K562 (cell line): ENCODE results near the gene IKZF4. TPM values are rescaled to one million over a fixed set of nuclear protein-coding genes. Genes with fewer than 3 reads are reported as not detected.
A peak's percentile ranks its signal among the peaks of the same experiment; 100 is the strongest.

Experiments used
- CTCF ChIP-seq, 3 experiments: IDR thresholded peaks in 2 of 3; conservative IDR thresholded peaks in 1 of 3; 2 replicates each; pipeline ENCODE4 v1.5.1; 2011 to 2012; ENCODE audit warnings: low read length in 3 of 3, mild to moderate bottlenecking in 3 of 3, control low read depth in 2 of 3, improper control_type of control experiment in 1 of 3, inconsistent platforms in 1 of 3, low read depth in 1 of 3, mixed read lengths in 1 of 3, moderate library complexity in 1 of 3; ENCODE audit not compliant: insufficient read depth in 2 of 3
- CTCFL ChIP-seq: IDR thresholded peaks from 2 replicates; pipeline ENCODE4 v1.6.1; 2011; ENCODE audit warnings: borderline replicate concordance, low read depth, mild to moderate bottlenecking, moderate library complexity, low read length; ENCODE audit not compliant: insufficient read depth, poor library complexity, severe bottlenecking
- ESRRA ChIP-seq: fragments of 450-650 bp; IDR thresholded peaks from 2 replicates; pipeline ENCODE4 v1.6.1; 2014; ENCODE audit warnings: low read depth, mild to moderate bottlenecking, moderate library complexity, borderline replicate concordance
- EZH2 ChIP-seq: IDR thresholded peaks from 2 replicates; pipeline ENCODE4 v1.6.1; 2012; ENCODE audit warnings: low read depth, mild to moderate bottlenecking, inconsistent platforms, low read length, borderline replicate concordance
- LCOR ChIP-seq: sonication (generic); formaldehyde crosslinking; IDR thresholded peaks from 2 replicates; pipeline ENCODE4 v1.8.0; 2022; ENCODE audit warnings: mild to moderate bottlenecking, missing genetic modification reagents
- MAZ ChIP-seq, 2 experiments: fragments of 450-650 bp in 1 of 2; sonication (generic) in 1 of 2; formaldehyde crosslinking; IDR thresholded peaks in 1 of 2; conservative IDR thresholded peaks in 1 of 2; 2 replicates each; pipeline versions ENCODE4 v1.4.0 to v1.5.0; 2020; ENCODE audit warnings: mild to moderate bottlenecking in 1 of 2, missing genetic modification reagents in 1 of 2
- MYC ChIP-seq, 2 experiments: fragments of 250-450 bp in 1 of 2; sonication (Bioruptor Pico) in 1 of 2; IDR thresholded peaks; 2 replicates each; pipeline versions ENCODE4 v1.5.1 to v1.6.1; 2012 to 2021; ENCODE audit warnings: low read depth in 2 of 2, borderline replicate concordance in 1 of 2, improper control_type of control experiment in 1 of 2, low read length in 1 of 2, mild to moderate bottlenecking in 1 of 2, moderate library complexity in 1 of 2
- NCOR1 ChIP-seq: fragments of 450-650 bp; IDR thresholded peaks from 2 replicates; pipeline ENCODE4 v1.6.1; 2016; ENCODE audit warnings: mild to moderate bottlenecking, moderate library complexity
- NR2C2 ChIP-seq, 2 experiments: fragments of 200-800 bp in 1 of 2; sonication (Bioruptor generic) in 1 of 2; sonication (generic) in 1 of 2; formaldehyde crosslinking in 1 of 2; IDR thresholded peaks; 2 replicates each; pipeline versions ENCODE4 v1.6.1 to v1.8.0; 2016 to 2022; ENCODE audit warnings: mild to moderate bottlenecking in 1 of 2, missing compliant biosample characterization in 1 of 2, missing genetic modification characterization in 1 of 2, missing genetic modification reagents in 1 of 2
- PURB ChIP-seq: sonication (generic); formaldehyde crosslinking; IDR thresholded peaks from 2 replicates; pipeline ENCODE4 v1.9.0; 2021; ENCODE audit warnings: low read depth, mild to moderate bottlenecking, missing genetic modification reagents
- RAD21 ChIP-seq, 2 experiments: fragments of 250-450 bp in 1 of 2; fragments of 450-650 bp in 1 of 2; sonication (Bioruptor Pico) in 1 of 2; formaldehyde crosslinking in 1 of 2; IDR thresholded peaks in 1 of 2; conservative IDR thresholded peaks in 1 of 2; 2 replicates each; pipeline versions ENCODE4 v1.4.0 to v1.8.0; 2020 to 2022; ENCODE audit warnings: mild to moderate bottlenecking in 2 of 2, moderate library complexity in 1 of 2
- RCOR1 ChIP-seq, 2 experiments: IDR thresholded peaks; 2 replicates each; pipeline ENCODE4 v1.6.1; 2012; ENCODE audit warnings: low read depth in 2 of 2, low read length in 2 of 2, borderline replicate concordance in 1 of 2, improper control_type of control experiment in 1 of 2
- ZNF584 ChIP-seq: fragments of 200-800 bp; sonication (Bioruptor generic); IDR thresholded peaks from 2 replicates; pipeline ENCODE4 v1.6.1; 2016; ENCODE audit warnings: low read depth, mild to moderate bottlenecking, missing genetic modification characterization, missing compliant biosample characterization
- ZSCAN32 ChIP-seq: fragments of 450-650 bp; formaldehyde crosslinking; IDR thresholded peaks from 2 replicates; pipeline ENCODE4 v1.4.0; 2020; ENCODE audit warnings: mild to moderate bottlenecking, moderate library complexity
- polyA plus RNA-seq, 8 experiments: library from polyadenylated mRNA; depleted of rRNA in 4 of 8; stranded (reverse) in 5 of 8; unstranded in 3 of 8; fragments of >200 nt; fragmentation: Nextera tagmentation in 2 of 8; fragmentation: Illumina TruSeq in 1 of 8; extraction: Ambion mirVana in 2 of 8; extraction: Trizol in 1 of 8; gene quantifications; 2 replicates each; pipeline versions ENCODE4 v1.2.1 to v1.2.3, GENCODE V29; 2011 to 2014; ENCODE audit warnings: inconsistent platforms in 1 of 8, missing spikeins in 1 of 8
- total RNA-seq, 7 experiments: library from RNA; depleted of rRNA in 6 of 7; stranded (reverse); fragments of >200 nt in 6 of 7; fragmentation: Illumina TruSeq in 2 of 7; extraction: Trizol in 2 of 7; gene quantifications; 2 replicates each; pipeline versions ENCODE4 v1.2.1 to v1.2.3, GENCODE V29; 2011 to 2021; ENCODE audit warnings: low replicate concordance in 1 of 7

Gene IKZF4
- total and polyA plus RNA-seq, 9 of the 15 experiments (the other 6 are each of a cell fraction or from before 2014, with no cell fraction given) = 1.9 to 16.3 (median 3.6) TPM

GRCh38 chr12:56084958-56085543, 64.2 kb downstream of the IKZF4 start (continued):
- TF ChIP-seq CTCFL (peak; percentile 84), MAZ (CRISPR knock-in tag; conservative IDR thresholded peaks at IDR 0.05 in 1 of 2, IDR thresholded peaks at IDR 0.05 in 1 of 2) (0 out of 4 replicates have a peak, but pooled peaks of 1 of the 2 experiments have one; percentile 37), ZNF584 (CRISPR knock-in tag) (no peak), NR2C2 (CRISPR knock-in tag; IDR thresholded peaks at IDR 0.05) (no peak), NR2C2 (tag; IDR thresholded peaks at IDR 0.05) (no peak), PURB (CRISPR knock-in tag) (no peak), ESRRA (peak; percentile 88), MYC (IDR thresholded peaks at IDR 0.05; ENCODE audit: low read depth, low read length) (0 out of 2 replicates have a peak, but pooled peaks have one; percentile 20), MYC (CRISPR knock-in tag; IDR thresholded peaks at IDR 0.05; ENCODE audit: borderline replicate concordance, low read depth) (no peak), EZH2 (no peak), ZSCAN32 (CRISPR knock-in tag) (no peak), CTCF (IDR thresholded peaks at IDR 0.05 in 2 of 3, conservative IDR thresholded peaks at IDR 0.05 in 1 of 3; ENCODE audit: insufficient read depth in 2 of 3, low read depth in 1 of 3, low read length in 3 of 3) (peak; percentile 73 to 85 (median 81)), LCOR (CRISPR knock-in tag) (no peak), NCOR1 (no peak), RCOR1 (IDR thresholded peaks at IDR 0.05; ENCODE audit: borderline replicate concordance in 1 of 2, low read depth in 2 of 2, low read length in 2 of 2) (peak in 1 of 2 experiments; percentile 37; a peak in 1 of 4 replicates), RAD21 (CRISPR knock-in tag; conservative IDR thresholded peaks at IDR 0.05 in 1 of 2, IDR thresholded peaks at IDR 0.05 in 1 of 2) (peak in 1 of 2 experiments; percentile 58; a peak in 3 of 4 replicates)
- TF ChIP-seq, all 486 proteins: peak for 9
